Sciatic nerve (tissue), 2 donors: ENCODE data around the gene TAS2R1. TPM values are rescaled to one million over a fixed set of nuclear protein-coding genes. Genes with fewer than 3 reads are reported as not detected.
"Not testable (repeated sequence)": the region's sequence is repeated elsewhere in the genome, so short reads cannot be mapped to it uniquely, and the experiment has no call there.

Source experiments
- ATAC-seq: fragments of 200-7000 bp; cut with Tn5 transposase; one replicate; pipeline ENCODE4 v1.9.1; 2020; ENCODE audit warnings: mild to moderate bottlenecking, moderate library complexity
- DNase-seq: peaks from one replicate; pipeline ENCODE4 v3.0.0-alpha.2; 2020; ENCODE audit warnings: low spot score
- intact Hi-C: fragments of 100-400 bp; cut with DNase I; formaldehyde crosslinking; loops from one replicate; pipeline ENCODE4 v1.14.2; 2022
- total RNA-seq: library from RNA; stranded (reverse); fragmentation: NEBNext Ultra II Directional; extraction: Animal tissue kit (Norgen Biotek cat#: 25700); gene quantifications from one replicate; pipeline ENCODE4 v1.2.1, GENCODE V29; 2021
- donor health status: DM: no; HTN: no; CAD: no.
- donor health status: DM: no; HTN: no; CAD: no.

TAS2R1 gene
- total RNA-seq, 1 donor from 2014 or later: not detected

- ATAC-seq: no peak
- intact Hi-C loops: no loop called here
- DNase-seq: no peak
Observed at GRCh38 chr5:9625286-9625685, 4.9 kb downstream of the TAS2R1 start.

- intact Hi-C loops: no loop called here
- no peak for ATAC-seq
- no peak for DNase-seq
Observed at GRCh38 chr5:9624196-9624947, 5.8 kb downstream of the TAS2R1 start.

- intact Hi-C loops: no loop called here
- ATAC-seq: no peak
Observed at GRCh38 chr5:9623661-9624060, 6.5 kb downstream of the TAS2R1 start.

GRCh38 chr5:9622971-9623421 lies 7.2 kb downstream of the TAS2R1 start:
- ATAC-seq (no peak), DNase-seq (no peak)
- intact Hi-C loops: no loop called here

More at GRCh38 chr5:9623661-9624060, 6.5 kb downstream of the TAS2R1 start:
- DNase-seq: no peak

GRCh38 chr5:9621379-9621903 lies 8.7 kb downstream of the TAS2R1 start:
- no peak for DNase-seq
- intact Hi-C loops: no loop called here
- ATAC-seq: peak; percentile 22

GRCh38 chr5:9619331-9620092 lies 10.6 kb downstream of the TAS2R1 start:
- ATAC-seq: no peak

GRCh38 chr5:9617739-9618504 lies 12.2 kb downstream of the TAS2R1 start:
- no peak for ATAC-seq
- DNase-seq: no peak
- intact Hi-C loops: no loop called here

More at GRCh38 chr5:9619331-9620092, 10.6 kb downstream of the TAS2R1 start:
- no peak for DNase-seq
- intact Hi-C loops: no loop called here

GRCh38 chr5:9617221-9617620 lies 12.9 kb downstream of the TAS2R1 start:
- DNase-seq: no peak
- intact Hi-C loops: no loop called here
- no peak for ATAC-seq

- intact Hi-C loops: no loop called here
- ATAC-seq (no peak), DNase-seq (no peak)
Observed at GRCh38 chr5:9615331-9615730, 14.8 kb downstream of the TAS2R1 start.

- ATAC-seq: no peak
Observed at GRCh38 chr5:9613360-9613759, 16.8 kb downstream of the TAS2R1 start.

GRCh38 chr5:9610969-9611368 lies 19.2 kb downstream of the TAS2R1 start:
- no peak for ATAC-seq
- DNase-seq: no peak
- intact Hi-C loops: no loop called here

More at GRCh38 chr5:9613360-9613759, 16.8 kb downstream of the TAS2R1 start:
- intact Hi-C loops: no loop called here
- DNase-seq: no peak

GRCh38 chr5:9610364-9610763 lies 19.8 kb downstream of the TAS2R1 start:
- ATAC-seq (no peak), DNase-seq (no peak)
- intact Hi-C loops: no loop called here

GRCh38 chr5:9608093-9608492 lies 22.1 kb downstream of the TAS2R1 start:
- ATAC-seq: no peak
- no peak for DNase-seq
- intact Hi-C loops: no loop called here

- intact Hi-C loops: no loop called here
- DNase-seq (no peak), ATAC-seq (no peak)
Observed at GRCh38 chr5:9605041-9605838, 24.9 kb downstream of the TAS2R1 start.

GRCh38 chr5:9604416-9604815 lies 25.7 kb downstream of the TAS2R1 start:
- DNase-seq: no peak
- ATAC-seq: no peak
- intact Hi-C loops: no loop called here

- DNase-seq (no peak), ATAC-seq (no peak)
- intact Hi-C loops: no loop called here
Observed at GRCh38 chr5:9601055-9601739, 29.0 kb downstream of the TAS2R1 start.

GRCh38 chr5:9599391-9599790 lies 30.8 kb downstream of the TAS2R1 start:
- no peak for ATAC-seq
- no peak for DNase-seq
- intact Hi-C loops: no loop called here

- intact Hi-C loops, DNase-seq, ATAC-seq: not testable (repeated sequence)
Observed at GRCh38 chr5:9598329-9598728, 31.8 kb downstream of the TAS2R1 start.
